HepG2 (cell line): ENCODE measurements around the gene TYMP. TPM values are rescaled to one million over a fixed set of nuclear protein-coding genes. Genes with fewer than 3 reads are reported as not detected.
A peak's percentile ranks its signal among the peaks of the same experiment; 100 is the strongest.

Experiments
- ATF7-NPFF ChIP-seq: sonication (generic); formaldehyde crosslinking; IDR thresholded peaks from 2 replicates; pipeline ENCODE4 v1.8.1; 2023; ENCODE audit warnings: mild to moderate bottlenecking, low read depth, missing genetic modification reagents, moderate library complexity
- BRCA1 ChIP-seq: sonication (generic); formaldehyde crosslinking; IDR thresholded peaks from 2 replicates; pipeline ENCODE4 v1.4.0; 2020; ENCODE audit warnings: missing genetic modification reagents
- DZIP1 ChIP-seq: sonication (generic); formaldehyde crosslinking; IDR thresholded peaks from 2 replicates; pipeline ENCODE4 v1.5.0; 2020; ENCODE audit warnings: mild to moderate bottlenecking, missing genetic modification reagents
- GMEB1 ChIP-seq: sonication (generic); formaldehyde crosslinking; IDR thresholded peaks from 2 replicates; pipeline ENCODE4 v1.5.1; 2020; ENCODE audit warnings: missing genetic modification reagents, mild to moderate bottlenecking, borderline replicate concordance
- GRHL1 ChIP-seq: sonication (generic); formaldehyde crosslinking; conservative IDR thresholded peaks from 2 replicates; pipeline ENCODE4 v1.8.0; 2022; ENCODE audit warnings: missing genetic modification reagents
- POLR2A ChIP-seq, 2 experiments: IDR thresholded peaks; 2 replicates each; pipeline ENCODE4 v1.6.1; 2011; ENCODE audit warnings: low read depth in 2 of 2, low read length in 2 of 2, mild to moderate bottlenecking in 1 of 2, moderate library complexity in 1 of 2; ENCODE audit not compliant: insufficient read depth in 1 of 2
- RBAK ChIP-seq: sonication (generic); formaldehyde crosslinking; IDR thresholded peaks from 2 replicates; pipeline ENCODE4 v1.5.1; 2020; ENCODE audit warnings: mild to moderate bottlenecking, missing genetic modification reagents
- REL ChIP-seq: sonication (generic); formaldehyde crosslinking; conservative IDR thresholded peaks from 2 replicates; pipeline ENCODE4 v1.8.0; 2022; ENCODE audit warnings: mild to moderate bottlenecking, missing genetic modification reagents, moderate library complexity
- SP1 ChIP-seq, 2 experiments: fragments of 450-650 bp in 1 of 2; sonication (generic) in 1 of 2; formaldehyde crosslinking in 1 of 2; IDR thresholded peaks; 2 replicates each; pipeline versions ENCODE4 v1.4.0 to v1.6.1; 2016 to 2020; ENCODE audit warnings: missing genetic modification reagents in 1 of 2
- ZBTB20 ChIP-seq: sonication (generic); formaldehyde crosslinking; IDR thresholded peaks from 2 replicates; pipeline ENCODE4 v1.8.1; 2023; ENCODE audit warnings: missing genetic modification reagents, low read depth, mild to moderate bottlenecking, borderline replicate concordance
- ZNF225 ChIP-seq: sonication (generic); formaldehyde crosslinking; IDR thresholded peaks from 2 replicates; pipeline ENCODE4 v1.4.0; 2020; ENCODE audit warnings: mild to moderate bottlenecking, missing genetic modification reagents
- ZNF230 ChIP-seq: sonication (generic); formaldehyde crosslinking; IDR thresholded peaks from 2 replicates; pipeline ENCODE4 v1.4.0; 2020; ENCODE audit warnings: mild to moderate bottlenecking, missing genetic modification reagents
- ZNF598 ChIP-seq: sonication (generic); formaldehyde crosslinking; IDR thresholded peaks from 2 replicates; pipeline ENCODE4 v1.5.1; 2020; ENCODE audit warnings: mild to moderate bottlenecking, missing genetic modification reagents, borderline replicate concordance
- polyA plus RNA-seq, 8 experiments: library from polyadenylated mRNA; depleted of rRNA in 3 of 8; stranded (reverse) in 7 of 8; unstranded in 1 of 8; fragments of >200 nt; fragmentation: Illumina TruSeq in 4 of 8; extraction: Trizol in 4 of 8; gene quantifications; 2 replicates each; pipeline versions ENCODE4 v1.2.1 to v1.2.3, GENCODE V29; 2011 to 2016; ENCODE audit warnings: low read depth in 4 of 8, missing spikeins in 1 of 8, mixed read lengths in 1 of 8; ENCODE audit not compliant: insufficient read depth in 1 of 8
- total RNA-seq, 5 experiments: library from RNA; depleted of rRNA; stranded (reverse); fragments of >200 nt; fragmentation: Illumina TruSeq; extraction: Trizol; gene quantifications; 2 replicates each; pipeline ENCODE4 v1.2.3, GENCODE V29; 2016; ENCODE audit warnings: low read depth in 1 of 5
- TF ChIP-seq, protein P1 (sequence below): sonication (generic); formaldehyde crosslinking; IDR thresholded peaks from 2 replicates; pipeline ENCODE4 v1.8.1; 2023; ENCODE audit warnings: mild to moderate bottlenecking, inconsistent platforms, moderate library complexity, missing genetic modification reagents, borderline replicate concordance

The TYMP gene
- total and polyA plus RNA-seq, 2 of the 13 experiments (the other 11 are each of a cell fraction or from before 2014, with no cell fraction given) = 3.9 to 4.3 TPM

DNA sequence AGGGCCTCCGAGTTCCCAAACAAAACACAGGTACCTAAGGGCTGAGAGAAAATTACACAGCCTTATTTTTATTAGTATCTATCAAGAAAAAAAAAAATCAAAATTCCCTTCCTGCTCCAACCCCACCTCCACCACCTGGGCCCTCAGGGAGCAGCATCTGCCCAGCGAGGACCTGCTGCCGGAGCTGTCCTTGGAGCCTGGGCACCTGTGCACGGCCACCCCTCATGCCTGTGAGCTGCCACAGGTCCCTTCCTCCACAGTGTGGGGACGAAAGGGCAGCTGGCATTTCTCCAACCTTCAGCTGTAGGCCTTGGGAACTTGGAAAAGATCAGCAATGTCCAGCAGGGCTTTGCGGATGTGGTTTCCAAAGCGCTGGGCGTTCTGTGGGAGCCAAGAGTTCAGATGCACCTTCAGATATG is 39.2 kb upstream of the TYMP start (continued):
- TF ChIP-seq GRHL1 (CRISPR knock-in tag) (no peak), RBAK (no peak), BRCA1 (no peak), SP1 (IDR thresholded peaks at IDR 0.05) (no peak), SP1 (CRISPR knock-in tag; IDR thresholded peaks at IDR 0.05) (no peak), DZIP1 (CRISPR knock-in tag) (no peak), POLR2A (IDR thresholded peaks at IDR 0.05; ENCODE audit: insufficient read depth in 1 of 2, low read depth in 2 of 2, low read length in 2 of 2) (no peak), REL (CRISPR knock-in tag) (no peak), ZNF225 (CRISPR knock-in tag) (no peak), ZBTB20 (CRISPR knock-in tag) (peak; percentile 54; the same call in 1 of the 2 replicates), ZNF230 (CRISPR knock-in tag) (no peak), GMEB1 (no peak), ZNF598 (CRISPR knock-in tag) (no peak), ATF7-NPFF (CRISPR knock-in tag) (no peak)
- TF ChIP-seq, protein P1, sequence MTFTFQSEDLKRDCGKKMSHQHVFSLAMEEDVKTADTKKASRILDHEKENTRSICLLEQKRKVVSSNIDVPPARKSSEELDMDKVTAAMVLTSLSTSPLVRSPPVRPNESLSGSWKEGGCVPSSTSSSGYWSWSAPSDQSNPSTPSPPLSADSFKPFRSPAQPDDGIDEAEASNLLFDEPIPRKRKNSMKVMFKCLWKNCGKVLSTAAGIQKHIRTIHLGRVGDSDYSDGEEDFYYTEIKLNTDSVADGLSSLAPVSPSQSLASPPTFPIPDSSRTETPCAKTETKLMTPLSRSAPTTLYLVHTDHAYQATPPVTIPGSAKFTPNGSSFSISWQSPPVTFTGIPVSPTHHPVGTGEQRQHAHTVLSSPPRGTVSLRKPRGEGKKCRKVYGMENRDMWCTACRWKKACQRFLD (CRISPR knock-in tag) = no peak
